ENCODE data around the gene PDE4D.

The PDE4D gene

GRCh38 chr5:59207401-59207800, 686.1 kb downstream of the PDE4D start:
- no peaks in the 10 kb centered on the region for H4K20me1 ChIP-seq (ENCODE audit: insufficient read depth, low read length)
- H3K9me3 ChIP-seq (replicated peaks; ENCODE audit: insufficient read depth, low read length): no peaks in the 10 kb centered on the region
- TF ChIP-seq, protein P1, sequence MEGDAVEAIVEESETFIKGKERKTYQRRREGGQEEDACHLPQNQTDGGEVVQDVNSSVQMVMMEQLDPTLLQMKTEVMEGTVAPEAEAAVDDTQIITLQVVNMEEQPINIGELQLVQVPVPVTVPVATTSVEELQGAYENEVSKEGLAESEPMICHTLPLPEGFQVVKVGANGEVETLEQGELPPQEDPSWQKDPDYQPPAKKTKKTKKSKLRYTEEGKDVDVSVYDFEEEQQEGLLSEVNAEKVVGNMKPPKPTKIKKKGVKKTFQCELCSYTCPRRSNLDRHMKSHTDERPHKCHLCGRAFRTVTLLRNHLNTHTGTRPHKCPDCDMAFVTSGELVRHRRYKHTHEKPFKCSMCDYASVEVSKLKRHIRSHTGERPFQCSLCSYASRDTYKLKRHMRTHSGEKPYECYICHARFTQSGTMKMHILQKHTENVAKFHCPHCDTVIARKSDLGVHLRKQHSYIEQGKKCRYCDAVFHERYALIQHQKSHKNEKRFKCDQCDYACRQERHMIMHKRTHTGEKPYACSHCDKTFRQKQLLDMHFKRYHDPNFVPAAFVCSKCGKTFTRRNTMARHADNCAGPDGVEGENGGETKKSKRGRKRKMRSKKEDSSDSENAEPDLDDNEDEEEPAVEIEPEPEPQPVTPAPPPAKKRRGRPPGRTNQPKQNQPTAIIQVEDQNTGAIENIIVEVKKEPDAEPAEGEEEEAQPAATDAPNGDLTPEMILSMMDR (IDR thresholded peaks at IDR 0.05; ENCODE audit: low read length): no peak
- TF ChIP-seq EZH2phosphoT487 (IDR thresholded peaks at IDR 0.05; ENCODE audit: low read length) (no peak), EZH2 (optimal IDR thresholded peaks at IDR 0.05; ENCODE audit: low read depth, low read length) (no peak)
- DNase-seq: no peak
- H2AFZ ChIP-seq (ENCODE audit: low read length): no peak overlapping the region
- no peaks in the 10 kb centered on the region for H3K9me2 ChIP-seq (replicated peaks; ENCODE audit: insufficient read depth, low read length)
- no peak overlapping the region for H3K4me3 ChIP-seq (ENCODE audit: low read length)
- no peaks in the 10 kb centered on the region for H3F3A ChIP-seq (ENCODE audit: insufficient read depth, low read length)
- no peak overlapping the region for H3K4me2 ChIP-seq (ENCODE audit: low read depth, low read length)
- H3K4me1 ChIP-seq (ENCODE audit: low read length): no peaks in the 10 kb centered on the region
- no peak overlapping the region for H3K27ac ChIP-seq (ENCODE audit: low read length)
- no peaks in the 10 kb centered on the region for H3K36me3 ChIP-seq (replicated peaks; ENCODE audit: insufficient read depth, low read length)
- H3K27me3 ChIP-seq (replicated peaks; ENCODE audit: insufficient read depth, low read length): no peaks in the 10 kb centered on the region
- no peak overlapping the region for H3K9ac ChIP-seq (ENCODE audit: low read length)
- no peaks in the 10 kb centered on the region for H3K79me2 ChIP-seq (ENCODE audit: low read length)

DNA sequence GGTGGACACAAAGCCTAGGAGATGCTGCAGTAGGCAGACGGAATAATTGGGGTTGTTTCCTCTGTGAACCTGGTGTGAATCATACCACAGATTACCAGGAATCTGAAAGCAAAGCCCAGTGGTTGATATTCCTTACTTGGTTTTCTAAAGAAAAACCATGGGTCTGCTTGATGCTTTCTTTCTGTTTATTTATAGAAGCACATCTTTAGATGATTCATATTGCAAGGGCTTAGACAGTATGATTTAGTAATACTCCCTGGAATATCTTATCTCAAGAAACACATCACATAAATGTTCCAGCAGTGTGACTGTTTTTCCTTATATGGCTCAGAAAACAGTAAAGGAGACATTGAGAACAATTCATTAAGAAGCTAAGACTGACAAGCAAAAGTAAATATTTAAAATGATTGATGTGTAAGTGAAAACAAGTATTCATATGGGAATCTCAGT, 687.4 kb downstream of the PDE4D start:
- no peak for DNase-seq
- H3K27ac ChIP-seq (ENCODE audit: low read length): no peak overlapping the region
- H3F3A ChIP-seq (ENCODE audit: insufficient read depth, low read length): no peaks in the 10 kb centered on the region
- H3K79me2 ChIP-seq (ENCODE audit: low read length): no peaks in the 10 kb centered on the region
- no peak overlapping the region for H3K4me3 ChIP-seq (ENCODE audit: low read length)
- no peak overlapping the region for H3K9ac ChIP-seq (ENCODE audit: low read length)
- no peak overlapping the region for H2AFZ ChIP-seq (ENCODE audit: low read length)
- TF ChIP-seq, protein P1 (IDR thresholded peaks at IDR 0.05; ENCODE audit: low read length): no peak
- TF ChIP-seq EZH2phosphoT487 (IDR thresholded peaks at IDR 0.05; ENCODE audit: low read length) (no peak), EZH2 (optimal IDR thresholded peaks at IDR 0.05; ENCODE audit: low read depth, low read length) (no peak)
- H3K4me2 ChIP-seq (ENCODE audit: low read depth, low read length): no peak overlapping the region
- no peaks in the 10 kb centered on the region for H3K27me3 ChIP-seq (replicated peaks; ENCODE audit: insufficient read depth, low read length)
- H3K36me3 ChIP-seq (replicated peaks; ENCODE audit: insufficient read depth, low read length): no peaks in the 10 kb centered on the region
- no peaks in the 10 kb centered on the region for H3K9me3 ChIP-seq (replicated peaks; ENCODE audit: insufficient read depth, low read length)
- no peaks in the 10 kb centered on the region for H4K20me1 ChIP-seq (ENCODE audit: insufficient read depth, low read length)
- H3K9me2 ChIP-seq (replicated peaks; ENCODE audit: insufficient read depth, low read length): no peaks in the 10 kb centered on the region
- H3K4me1 ChIP-seq (ENCODE audit: low read length): no peaks in the 10 kb centered on the region

DNA sequence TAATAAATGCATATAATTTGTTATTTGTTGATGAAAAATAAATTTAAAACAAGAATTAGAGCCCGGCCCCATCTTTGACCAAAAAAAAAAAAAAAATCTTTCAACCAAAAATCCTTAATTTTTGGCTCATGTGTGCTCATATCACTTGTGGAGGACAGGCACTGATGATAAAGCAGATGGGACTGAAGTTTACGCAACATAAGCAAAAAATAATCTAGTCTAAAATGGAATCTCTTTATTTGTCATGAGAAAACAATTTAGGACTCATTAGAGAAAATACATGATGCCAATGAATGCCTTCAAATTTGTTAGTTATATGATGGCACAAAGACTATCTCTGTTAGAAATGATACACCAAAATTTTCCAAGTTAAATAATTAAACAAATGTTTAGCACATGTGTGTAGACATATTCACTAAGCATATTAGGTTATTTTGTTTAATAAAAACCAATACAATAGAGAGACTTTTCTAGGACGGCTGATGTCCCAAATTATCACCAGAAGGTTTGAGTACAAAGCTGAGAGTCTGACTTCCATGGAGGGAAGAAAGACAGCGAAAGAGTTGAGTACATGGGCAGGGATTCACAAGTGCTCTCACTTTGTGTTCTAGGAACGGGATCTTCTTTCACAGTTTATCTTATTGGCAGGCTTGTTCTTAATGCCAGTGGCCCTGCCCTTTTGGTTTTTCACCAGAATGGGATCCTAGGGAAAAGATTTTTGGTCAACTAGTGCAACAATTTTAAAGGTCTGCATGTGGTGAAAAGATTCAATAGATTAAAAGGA, 689.2 kb downstream of the PDE4D start:
- Histone ChIP-seq H3K4me1 (ENCODE audit: low read length) (no peaks in the 10 kb centered on the region), H3K9me2 (replicated peaks; ENCODE audit: insufficient read depth, low read length) (no peaks in the 10 kb centered on the region)
- TF ChIP-seq EZH2 (optimal IDR thresholded peaks at IDR 0.05; ENCODE audit: low read depth, low read length) (no peak), EZH2phosphoT487 (IDR thresholded peaks at IDR 0.05; ENCODE audit: low read length) (no peak)
- TF ChIP-seq, protein P1 (IDR thresholded peaks at IDR 0.05; ENCODE audit: low read length): no peak

More for the DNA sequence above, 689.2 kb downstream of the PDE4D start:
- H3K79me2 ChIP-seq (ENCODE audit: low read length): no peaks in the 10 kb centered on the region
- no peak overlapping the region for H3K4me2 ChIP-seq (ENCODE audit: low read depth, low read length)
- DNase-seq: no peak
- H3K9ac ChIP-seq (ENCODE audit: low read length): no peak overlapping the region
- no peak overlapping the region for H2AFZ ChIP-seq (ENCODE audit: low read length)
- no peak overlapping the region for H3K4me3 ChIP-seq (ENCODE audit: low read length)
- no peaks in the 10 kb centered on the region for H3K9me3 ChIP-seq (replicated peaks; ENCODE audit: insufficient read depth, low read length)
- H4K20me1 ChIP-seq (ENCODE audit: insufficient read depth, low read length): no peaks in the 10 kb centered on the region
- no peaks in the 10 kb centered on the region for H3K36me3 ChIP-seq (replicated peaks; ENCODE audit: insufficient read depth, low read length)
- H3K27me3 ChIP-seq (replicated peaks; ENCODE audit: insufficient read depth, low read length): no peaks in the 10 kb centered on the region
- no peak overlapping the region for H3K27ac ChIP-seq (ENCODE audit: low read length)
- peaks cover 6% of the 10 kb centered on the region for H3F3A ChIP-seq (ENCODE audit: insufficient read depth, low read length)

Measured in MM.1S (cell line).